ENCODE results near the gene NDUFA3.

NDUFA3 gene

DNA sequence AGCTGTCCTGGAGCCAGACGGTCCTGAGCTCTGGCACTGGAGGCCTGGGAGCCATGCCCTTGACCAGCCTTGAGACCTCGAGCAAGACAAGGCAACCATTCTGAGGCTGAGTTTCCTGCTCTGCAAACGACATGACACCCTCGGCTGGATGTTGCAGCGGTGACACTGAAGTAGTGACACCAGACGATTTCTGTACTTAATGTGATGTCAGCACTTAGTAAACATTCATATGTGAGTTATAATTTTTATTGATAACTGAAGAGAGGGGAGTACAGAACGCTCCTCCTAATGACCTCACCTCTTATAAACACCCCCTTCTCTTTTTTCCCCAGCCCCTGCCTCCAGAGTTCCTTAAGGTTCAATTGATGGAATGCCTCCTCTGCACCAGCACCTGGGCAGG lies 5.8 kb downstream of the NDUFA3 start:
- no peak for FAIRE-seq

GRCh38 chr19:54109651-54110050 lies 7.0 kb downstream of the NDUFA3 start:
- FAIRE-seq, result no peak

DNA sequence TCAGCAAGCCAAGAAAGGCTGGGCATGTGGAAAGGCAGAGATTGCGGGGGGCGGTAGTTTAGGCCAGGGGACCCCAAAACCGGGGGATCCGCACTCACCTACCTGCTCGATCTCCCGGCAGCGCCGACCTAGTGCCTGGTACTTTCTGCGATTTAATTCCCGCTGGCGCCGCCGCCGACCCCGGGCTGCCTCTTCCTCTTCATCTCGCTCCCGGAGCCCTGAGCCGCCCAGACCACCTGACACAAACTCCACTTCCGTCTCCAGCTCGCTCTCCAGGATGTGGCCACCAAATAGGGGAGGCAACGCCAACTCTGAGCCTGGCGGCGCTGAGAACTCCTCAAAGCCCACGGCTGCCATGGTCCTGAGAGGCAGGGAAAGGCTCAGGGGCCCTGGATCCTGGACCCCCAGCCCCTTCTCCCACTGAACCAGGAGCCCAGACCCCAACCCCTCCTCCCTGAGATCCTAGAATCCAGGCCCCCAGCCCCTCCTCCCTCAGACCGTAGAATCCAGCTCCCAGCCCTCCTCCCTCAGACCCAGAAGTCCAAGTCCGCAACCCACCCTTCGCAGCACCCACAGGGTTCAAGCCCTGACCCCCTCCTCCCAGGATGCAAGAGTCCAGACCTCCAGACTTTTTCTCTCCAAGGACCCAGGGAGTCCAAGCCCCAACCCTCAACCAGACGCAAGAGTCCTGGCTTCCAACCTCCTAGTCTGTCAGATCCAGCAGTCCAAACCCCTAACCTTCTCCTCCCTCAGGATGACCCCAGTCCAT lies 11.9 kb downstream of the NDUFA3 start:
- no peak for FAIRE-seq

DNA sequence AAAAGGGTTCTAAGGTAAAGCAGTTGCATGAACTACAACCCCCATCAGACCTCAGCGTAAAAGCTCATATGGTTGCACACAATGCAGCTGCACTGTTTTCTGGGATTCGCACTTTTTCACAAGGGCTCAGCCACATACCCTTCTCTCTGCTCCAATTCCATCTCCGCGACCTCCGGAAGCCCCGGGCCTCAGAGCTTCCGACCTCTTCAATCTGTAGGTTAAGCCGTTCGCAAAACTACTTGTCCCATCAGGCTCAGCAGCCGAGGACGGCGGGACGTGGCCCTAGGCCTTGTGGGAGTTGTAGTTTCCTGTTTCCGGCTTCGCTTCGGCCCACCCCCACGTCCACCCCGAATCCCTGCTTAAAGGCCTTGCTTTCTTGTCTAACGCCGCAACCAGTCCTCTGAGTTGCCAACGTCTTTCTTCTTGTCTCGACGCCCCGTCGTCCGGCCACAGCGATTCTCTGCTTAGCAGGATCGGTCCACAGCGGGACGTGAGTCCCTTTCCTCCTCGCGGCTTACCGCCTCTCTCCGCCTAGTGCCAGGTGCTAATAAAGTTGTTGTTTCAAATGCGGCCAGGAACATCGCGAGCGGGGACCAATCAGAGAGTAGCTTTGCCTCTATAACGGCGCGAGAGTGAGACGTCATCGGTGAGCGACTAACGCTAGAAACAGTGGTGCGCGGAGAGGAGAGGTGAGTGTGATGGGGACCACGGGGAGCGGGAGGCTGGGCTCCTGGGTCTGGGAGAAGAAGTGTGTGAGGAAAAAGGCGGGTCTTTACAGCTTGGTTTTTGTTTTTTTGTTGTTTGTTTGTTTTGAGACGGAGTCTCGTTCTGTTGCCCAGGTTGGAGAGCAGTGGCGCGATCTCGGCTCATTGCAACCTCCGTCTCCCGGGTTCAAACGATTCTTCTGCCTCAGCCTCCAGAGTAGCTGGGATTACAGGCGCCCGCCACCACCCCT lies 12.7 kb downstream of the NDUFA3 start, which contains the start of the genes PRPF31 and TFPT:
TSS of gene PRPF31 (plus strand) at position 646 of the 955 bp plus-strand sequence. CDS start 2,525 bp downstream, outside the sequence.
TSS of gene TFPT (minus strand) at position 549 of the 955 bp plus-strand sequence. CDS start at position 161, 388 bp downstream.
- FAIRE-seq, result no peak

GRCh38 chr19:54121259-54121658 lies 18.6 kb downstream of the NDUFA3 start:
- no peak for FAIRE-seq

DNA sequence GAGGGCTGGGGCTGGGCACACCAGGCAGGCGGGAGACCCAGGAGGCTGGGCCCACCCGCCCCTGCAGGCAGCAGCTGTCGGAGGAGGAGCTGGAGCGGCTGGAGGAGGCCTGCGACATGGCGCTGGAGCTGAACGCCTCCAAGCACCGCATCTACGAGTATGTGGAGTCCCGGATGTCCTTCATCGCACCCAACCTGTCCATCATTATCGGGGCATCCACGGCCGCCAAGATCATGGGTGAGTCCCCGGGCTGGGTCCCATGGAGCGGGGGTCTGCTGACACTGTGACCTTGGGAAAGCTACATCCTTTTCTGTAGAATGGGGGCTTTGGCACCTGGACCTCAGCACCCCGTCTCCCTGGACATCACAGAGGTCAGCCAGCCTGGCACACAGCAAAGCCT lies 21.0 kb downstream of the NDUFA3 start:
- no peak for FAIRE-seq

DNA sequence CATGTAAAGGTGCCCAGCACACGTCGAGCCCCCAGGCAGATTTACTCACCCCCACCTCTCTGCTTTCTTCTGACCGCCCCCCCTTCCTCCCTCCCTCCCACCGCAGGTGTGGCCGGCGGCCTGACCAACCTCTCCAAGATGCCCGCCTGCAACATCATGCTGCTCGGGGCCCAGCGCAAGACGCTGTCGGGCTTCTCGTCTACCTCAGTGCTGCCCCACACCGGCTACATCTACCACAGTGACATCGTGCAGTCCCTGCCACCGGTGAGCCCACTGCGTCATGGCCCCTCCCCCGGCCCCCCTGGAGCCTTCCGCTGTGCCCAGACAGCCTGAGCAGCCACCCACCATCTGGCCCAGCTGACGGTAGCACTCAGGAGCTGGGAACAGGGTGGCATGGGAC lies 21.7 kb downstream of the NDUFA3 start:
- no peak for FAIRE-seq

DNA sequence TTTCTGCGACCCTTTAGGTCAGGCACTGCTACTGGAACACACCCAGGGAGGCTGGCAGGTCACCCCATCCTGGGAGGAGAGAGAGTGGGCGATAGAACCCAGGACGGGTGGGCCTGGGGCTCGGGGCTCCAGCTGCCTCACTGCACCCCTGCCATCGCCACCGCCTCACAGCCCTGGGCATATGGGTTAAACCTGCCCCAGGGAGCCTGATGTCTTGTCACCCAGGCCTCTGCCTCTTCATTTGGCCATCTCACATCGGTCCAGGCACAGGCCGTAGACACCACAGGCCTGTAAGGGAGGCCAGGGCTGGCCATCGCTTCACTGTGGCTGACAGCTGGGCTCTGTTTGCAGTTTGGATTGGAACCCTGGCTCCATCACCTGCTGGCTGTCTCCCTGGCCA lies 23.1 kb downstream of the NDUFA3 start:
- no peak for FAIRE-seq

DNA sequence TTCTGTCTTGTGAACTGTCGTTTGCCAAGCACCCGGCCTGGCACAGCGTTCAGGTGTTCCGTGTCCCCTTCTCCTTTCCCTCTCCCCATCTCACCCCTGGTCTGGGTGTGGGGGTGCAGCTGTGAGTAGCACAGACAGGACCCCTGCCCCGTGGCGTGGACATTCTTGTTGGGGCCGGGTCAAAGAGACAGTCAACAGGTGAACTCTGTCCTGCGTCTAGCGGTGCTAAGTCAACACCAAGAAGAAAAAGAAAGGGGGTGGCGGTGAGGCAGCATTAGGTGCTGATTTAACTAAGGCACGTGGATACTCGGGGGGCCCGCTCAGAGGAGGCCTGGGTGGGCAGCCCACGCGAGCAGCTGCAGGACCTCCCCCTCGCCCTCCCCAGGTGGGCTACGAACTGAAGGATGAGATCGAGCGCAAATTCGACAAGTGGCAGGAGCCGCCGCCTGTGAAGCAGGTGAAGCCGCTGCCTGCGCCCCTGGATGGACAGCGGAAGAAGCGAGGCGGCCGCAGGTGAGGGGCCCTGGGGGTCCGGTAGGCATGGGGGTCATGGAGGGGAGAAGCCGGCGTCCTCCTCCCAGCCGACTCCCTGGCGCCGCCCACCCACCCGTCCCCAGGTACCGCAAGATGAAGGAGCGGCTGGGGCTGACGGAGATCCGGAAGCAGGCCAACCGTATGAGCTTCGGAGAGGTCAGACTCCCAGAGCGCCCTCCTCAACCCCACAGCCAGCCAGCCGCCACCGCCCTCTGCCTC lies 25.2 kb downstream of the NDUFA3 start:
- FAIRE-seq, result no peak

GRCh38 chr19:54128441-54128725 lies 25.7 kb downstream of the NDUFA3 start:
- no peak for FAIRE-seq

DNA sequence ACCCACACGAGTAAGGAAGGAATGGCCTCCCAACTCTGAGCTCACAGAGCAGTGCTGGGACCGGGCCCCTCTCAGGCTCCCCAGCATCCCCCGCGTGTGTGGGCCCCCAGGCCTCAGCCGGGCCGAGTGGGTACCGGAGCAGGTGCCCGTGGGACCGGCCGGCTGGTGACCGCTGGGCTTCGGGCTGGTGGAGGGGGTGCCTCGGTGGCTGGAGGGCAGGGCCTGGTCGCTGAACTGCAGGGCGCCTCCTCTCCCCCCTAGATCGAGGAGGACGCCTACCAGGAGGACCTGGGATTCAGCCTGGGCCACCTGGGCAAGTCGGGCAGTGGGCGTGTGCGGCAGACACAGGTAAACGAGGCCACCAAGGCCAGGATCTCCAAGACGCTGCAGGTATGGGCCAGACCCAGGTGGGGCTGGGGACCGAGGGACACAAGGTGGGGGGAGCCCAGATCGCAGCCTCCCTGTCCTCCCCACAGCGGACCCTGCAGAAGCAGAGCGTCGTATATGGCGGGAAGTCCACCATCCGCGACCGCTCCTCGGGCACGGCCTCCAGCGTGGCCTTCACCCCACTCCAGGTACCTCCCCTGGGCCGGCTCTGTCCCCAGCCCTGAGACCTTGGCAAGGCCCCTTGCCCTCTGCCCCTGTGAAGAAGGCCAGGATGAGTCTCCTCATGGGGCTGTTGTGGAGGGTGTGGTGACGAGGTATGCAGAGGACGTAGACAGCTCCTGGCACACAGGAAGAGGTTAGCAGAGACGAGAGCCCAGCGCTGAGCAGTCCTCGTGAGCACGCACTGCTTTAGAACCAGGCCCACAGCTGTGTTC lies 26.4 kb downstream of the NDUFA3 start:
- no peak for FAIRE-seq

- FAIRE-seq, result no peak
Measured at GRCh38 chr19:54129617-54129996, 27.0 kb downstream of the NDUFA3 start.

DNA sequence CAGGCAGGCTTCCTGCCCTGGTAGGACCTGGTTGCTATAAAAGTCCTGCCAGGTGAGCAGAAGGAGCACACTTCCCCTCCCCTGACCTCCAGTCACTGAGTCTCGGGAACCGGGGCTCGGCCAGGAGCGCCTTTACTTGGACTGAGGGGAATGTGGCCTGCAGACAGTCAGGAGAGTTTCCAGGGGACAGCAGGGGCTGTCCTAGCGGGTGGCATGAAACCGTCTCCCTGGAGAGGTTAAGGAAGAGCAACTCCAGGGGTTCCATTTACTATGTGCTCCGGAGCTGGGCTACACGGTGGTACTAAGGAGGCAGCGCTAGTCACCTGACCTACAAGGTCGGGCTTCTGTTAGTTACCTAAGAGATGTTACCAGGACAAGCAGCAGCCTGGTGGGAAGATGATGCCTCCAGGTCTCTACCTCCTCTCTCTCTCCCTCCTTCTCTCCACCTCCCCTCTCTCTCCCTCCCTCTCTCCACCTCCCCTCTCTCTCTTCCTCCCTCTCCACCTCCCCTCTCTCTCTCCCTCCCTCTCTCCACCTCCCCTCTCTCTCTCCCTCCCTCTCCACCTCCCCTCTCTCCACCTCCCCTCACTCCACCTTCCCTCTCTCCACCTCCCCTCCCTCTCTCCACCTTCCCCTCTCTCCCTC lies 30.8 kb downstream of the NDUFA3 start:
- no peak for FAIRE-seq

DNA sequence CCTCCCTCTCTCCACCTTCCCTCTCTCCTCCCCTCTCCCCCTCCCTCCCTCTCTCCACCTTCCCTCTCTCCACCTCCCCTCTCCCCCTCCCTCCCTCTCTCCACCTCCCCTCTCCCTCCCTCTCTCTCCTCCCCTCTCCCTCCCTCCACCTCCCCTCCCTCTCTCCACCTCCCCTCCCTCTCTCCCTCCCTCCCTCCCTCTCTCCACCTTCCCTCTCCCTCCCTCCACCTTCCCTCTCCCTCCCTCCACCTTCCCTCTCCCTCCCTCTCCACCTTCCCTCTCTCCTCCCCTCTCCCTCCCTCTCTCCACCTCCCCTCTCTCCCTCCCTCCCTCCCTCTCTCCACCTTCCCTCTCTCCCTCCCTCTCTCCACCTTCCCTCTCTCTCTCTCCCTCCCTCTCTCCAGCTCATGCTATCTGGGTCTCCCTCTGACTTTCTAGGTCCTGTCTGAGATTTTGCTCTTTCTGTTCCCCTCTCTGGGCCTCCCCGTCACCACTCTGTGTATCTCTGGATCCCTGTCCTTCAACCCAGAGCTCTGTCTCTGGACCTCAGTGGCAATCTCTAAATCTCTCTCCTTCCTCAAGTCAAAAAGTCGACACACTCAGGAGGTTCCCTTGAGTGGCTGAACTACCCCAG lies 31.4 kb downstream of the NDUFA3 start:
- no peak for FAIRE-seq

DNA sequence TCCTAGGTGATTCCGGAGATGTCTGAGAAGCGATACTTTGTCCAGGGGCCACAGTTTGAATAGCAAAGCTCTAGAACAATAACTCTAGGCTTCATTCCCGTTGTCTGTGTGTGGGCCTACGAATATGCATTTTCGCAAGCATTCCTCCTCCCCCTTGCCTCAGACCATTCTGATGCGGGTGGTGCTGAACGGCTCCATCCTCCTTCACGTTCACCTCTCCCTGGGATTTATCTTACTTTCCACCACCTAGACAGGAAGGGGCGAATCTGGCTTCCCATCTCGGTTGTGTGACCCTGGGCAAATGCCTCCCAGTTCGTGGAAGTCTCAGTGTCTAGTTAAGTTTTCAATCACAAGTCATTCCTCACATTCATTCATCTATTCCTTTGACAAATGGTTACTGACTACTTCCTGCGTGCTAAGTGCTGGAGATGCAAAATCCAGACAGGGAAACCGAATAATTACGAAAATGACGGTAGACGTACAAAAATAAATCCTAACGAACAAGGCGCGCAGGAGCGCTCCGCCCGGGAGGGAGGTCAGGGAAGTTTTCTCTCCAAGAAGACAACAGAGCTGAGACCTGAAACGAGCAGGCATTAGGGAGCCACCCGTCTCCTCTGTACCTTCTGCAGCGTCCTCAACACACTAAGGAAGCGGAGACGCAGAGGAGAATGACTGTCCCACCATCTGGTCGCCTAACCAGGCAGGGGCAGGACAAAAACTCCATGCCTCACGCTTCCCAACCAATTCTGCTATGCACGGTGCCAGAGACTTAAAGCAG lies 33.6 kb downstream of the NDUFA3 start:
- FAIRE-seq, result no peak

- peak; percentile 99 for FAIRE-seq
Measured at GRCh38 chr19:54136864-54137698, 34.4 kb downstream of the NDUFA3 start.

- FAIRE-seq, result no peak
Measured at GRCh38 chr19:54137699-54138488, 35.2 kb downstream of the NDUFA3 start, which contains the start of gene CNOT3. TSS of gene CNOT3 (plus strand) at chr19:54137762. CDS start at chr19:54142979, 5,217 bp downstream.

DNA sequence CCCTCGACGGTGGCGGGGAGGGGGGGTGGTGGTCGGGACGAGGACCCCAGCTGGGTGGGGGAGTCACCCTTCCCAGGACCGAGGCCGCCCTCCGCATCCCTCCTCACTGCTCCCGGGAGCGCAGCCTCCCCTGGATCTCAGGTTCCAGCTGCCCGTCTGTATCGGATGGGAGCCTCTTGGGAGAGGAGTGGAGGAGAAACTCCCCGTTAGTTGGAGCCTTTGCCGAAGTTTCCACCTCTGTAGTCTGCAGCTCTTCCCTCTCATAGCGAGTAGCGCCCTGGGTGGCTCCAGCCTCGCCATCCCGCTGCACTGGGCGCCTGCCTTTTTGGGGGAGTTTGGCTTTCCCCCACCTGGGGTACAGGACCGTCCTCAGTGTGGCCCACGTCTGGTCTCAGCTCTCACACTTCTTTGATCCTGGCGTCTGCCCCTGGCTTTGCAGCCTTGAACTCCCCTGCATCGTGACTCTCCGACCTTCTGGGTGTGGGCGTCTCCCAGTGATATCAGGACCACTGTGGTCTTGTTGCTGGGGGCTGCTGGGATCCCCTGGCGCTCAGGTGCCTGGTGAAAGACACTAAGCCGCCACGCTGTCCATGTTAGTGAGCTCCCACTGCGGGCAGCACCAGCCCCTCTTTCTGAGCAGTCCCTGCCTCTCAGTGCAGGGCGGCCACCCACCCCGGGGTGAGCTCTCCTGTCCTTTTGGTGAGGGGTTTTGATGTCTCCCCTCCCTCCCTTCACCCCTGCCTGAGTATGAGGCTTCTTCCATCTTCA lies 36.0 kb downstream of the NDUFA3 start:
- FAIRE-seq, result no peak
